H9 (cell line): ENCODE data around the gene MTG2. TPM values are rescaled to one million over a fixed set of nuclear protein-coding genes. Genes with fewer than 3 reads are reported as not detected.

Experiments used
- DNase-seq: peaks from one replicate; pipeline ENCODE4 v3.0.0-alpha.2; 2017
- H2AFZ ChIP-seq: one replicate; pipeline ENCODE4 v1.6.1; 2013; ENCODE audit warnings: mild to moderate bottlenecking, low read length, control low read depth, moderate library complexity
- H2AK5ac ChIP-seq: 2 replicates; pipeline ENCODE4 v1.6.1; 2013; ENCODE audit warnings: low read length, control low read depth, mixed read lengths; ENCODE audit not compliant: insufficient read length
- H2BK120ac ChIP-seq: one replicate; pipeline ENCODE4 v1.6.1; 2013; ENCODE audit warnings: low read depth, mild to moderate bottlenecking, low read length, control low read depth, inconsistent platforms; ENCODE audit not compliant: poor library complexity, severe bottlenecking
- H2BK12ac ChIP-seq: 2 replicates; pipeline ENCODE4 v1.6.1; 2013; ENCODE audit warnings: low read length, control low read depth, mixed read lengths, low read depth; ENCODE audit not compliant: insufficient read length
- H2BK15ac ChIP-seq: 2 replicates; pipeline ENCODE4 v1.6.1; 2013; ENCODE audit warnings: low read depth, low read length, control low read depth
- H2BK20ac ChIP-seq: one replicate; pipeline ENCODE4 v1.6.1; 2013; ENCODE audit warnings: low read depth, mild to moderate bottlenecking, low read length, control low read depth, inconsistent platforms; ENCODE audit not compliant: poor library complexity, severe bottlenecking
- H2BK5ac ChIP-seq: 2 replicates; pipeline ENCODE4 v1.6.1; 2013; ENCODE audit warnings: low read length, control low read depth, mixed read lengths; ENCODE audit not compliant: insufficient read length
- H3K14ac ChIP-seq: 2 replicates; pipeline ENCODE4 v1.6.1; 2013; ENCODE audit warnings: low read length, control low read depth; ENCODE audit not compliant: insufficient read depth
- H3K18ac ChIP-seq: 2 replicates; pipeline ENCODE4 v1.6.1; 2013; ENCODE audit warnings: low read depth, mild to moderate bottlenecking, mixed read lengths, low read length, control low read depth; ENCODE audit not compliant: insufficient read length
- H3K23ac ChIP-seq: 2 replicates; pipeline ENCODE4 v1.6.1; 2013; ENCODE audit warnings: low read length, control low read depth, mixed read lengths, low read depth; ENCODE audit not compliant: insufficient read length
- H3K23me2 ChIP-seq: 2 replicates; pipeline ENCODE4 v1.6.1; 2013; ENCODE audit warnings: low read depth, mild to moderate bottlenecking, mixed read lengths, low read length, control low read depth; ENCODE audit not compliant: insufficient read length, poor library complexity, severe bottlenecking
- H3K27ac ChIP-seq: 2 replicates; pipeline ENCODE4 v1.5.1; 2013; ENCODE audit warnings: low read length, control low read depth, mixed read lengths, low read depth; ENCODE audit not compliant: insufficient read length
- H3K27me3 ChIP-seq: 2 replicates; pipeline ENCODE4 v1.6.1; 2013; ENCODE audit warnings: low read length, control low read depth, inconsistent platforms; ENCODE audit not compliant: insufficient read depth
- H3K4ac ChIP-seq: 2 replicates; pipeline ENCODE4 v1.6.1; 2013; ENCODE audit warnings: low read depth, mild to moderate bottlenecking, control low read depth, inconsistent platforms, low read length, moderate library complexity
- H3K4me1 ChIP-seq: 2 replicates; pipeline ENCODE4 v1.6.1; 2013; ENCODE audit warnings: low read length, control low read depth, inconsistent platforms; ENCODE audit not compliant: insufficient read depth
- H3K4me2 ChIP-seq: 2 replicates; pipeline ENCODE4 v1.6.1; 2013; ENCODE audit warnings: low read length, control low read depth, mixed read lengths; ENCODE audit not compliant: insufficient read length, insufficient read depth
- H3K56ac ChIP-seq: 2 replicates; pipeline ENCODE4 v1.6.1; 2013; ENCODE audit warnings: low read depth, mild to moderate bottlenecking, mixed read lengths, low read length, control low read depth; ENCODE audit not compliant: insufficient read length
- H3K79me1 ChIP-seq: 2 replicates; pipeline ENCODE4 v1.6.1; 2013; ENCODE audit warnings: low read depth, mild to moderate bottlenecking, moderate library complexity, low read length, control low read depth, inconsistent platforms; ENCODE audit not compliant: insufficient read depth, poor library complexity, severe bottlenecking
- H3K79me2 ChIP-seq: 2 replicates; pipeline ENCODE4 v1.6.1; 2013; ENCODE audit warnings: low read length, control low read depth, inconsistent platforms; ENCODE audit not compliant: insufficient read depth
- H3K9ac ChIP-seq: 2 replicates; pipeline ENCODE4 v1.6.1; 2013; ENCODE audit warnings: low read length, control low read depth, mixed read lengths; ENCODE audit not compliant: insufficient read length; ENCODE audit errors: extremely low read depth
- H3K9me3 ChIP-seq: one replicate; pipeline ENCODE4 v1.6.1; 2013; ENCODE audit warnings: low read depth, low read length, inconsistent platforms; ENCODE audit not compliant: control insufficient read depth
- H3T11ph ChIP-seq: one replicate; pipeline ENCODE4 v1.6.1; 2013; ENCODE audit warnings: mild to moderate bottlenecking, low read length, control low read depth, inconsistent platforms
- H4K20me1 ChIP-seq: one replicate; pipeline ENCODE4 v1.6.1; 2013; ENCODE audit not compliant: control insufficient read depth, insufficient read length, insufficient read depth
- H4K5ac ChIP-seq: 2 replicates; pipeline ENCODE4 v1.6.1; 2013; ENCODE audit warnings: low read depth, mild to moderate bottlenecking, mixed read lengths, low read length, control low read depth; ENCODE audit not compliant: insufficient read length
- H4K8ac ChIP-seq: replicated peaks from 2 replicates; pipeline ENCODE4 v1.6.1; 2013; ENCODE audit warnings: low read length, control low read depth, mixed read lengths, low read depth; ENCODE audit not compliant: insufficient read length
- H4K91ac ChIP-seq: 2 replicates; pipeline ENCODE4 v1.6.1; 2013; ENCODE audit warnings: low read depth, mild to moderate bottlenecking, moderate library complexity, mixed read lengths, low read length, control low read depth; ENCODE audit not compliant: insufficient read length
- H3K27ac Mint-ChIP-seq, 3 experiments: 2 replicates in 2 of 3; 3 replicates in 1 of 3; pipeline ENCODE4 v1.8.0; 2020 to 2021; ENCODE audit warnings: mixed read lengths in 3 of 3, mild to moderate bottlenecking in 1 of 3, moderate library complexity in 1 of 3
- H3K27me3 Mint-ChIP-seq: 2 replicates; pipeline ENCODE4 v1.8.0; 2021; ENCODE audit warnings: low read depth, mild to moderate bottlenecking, moderate library complexity, mixed read lengths
- H3K36me3 Mint-ChIP-seq, 3 experiments: 2 replicates in 2 of 3; 3 replicates in 1 of 3; pipeline ENCODE4 v1.8.0; 2020 to 2021; ENCODE audit warnings: low read depth in 3 of 3, mixed read lengths in 3 of 3; ENCODE audit not compliant: insufficient read depth in 1 of 3
- H3K4me1 Mint-ChIP-seq, 2 experiments: 2 replicates each; pipeline ENCODE4 v1.8.0; 2020; ENCODE audit warnings: mixed read lengths in 2 of 2
- H3K4me3 Mint-ChIP-seq, 2 experiments: 2 replicates in 1 of 2; 3 replicates in 1 of 2; pipeline ENCODE4 v1.8.0; 2020 to 2021; ENCODE audit warnings: mild to moderate bottlenecking in 2 of 2, mixed read lengths in 2 of 2, moderate library complexity in 1 of 2
- H3K9me3 Mint-ChIP-seq, 2 experiments: 2 replicates in 1 of 2; 3 replicates in 1 of 2; pipeline ENCODE4 v1.8.0; 2020; ENCODE audit warnings: mild to moderate bottlenecking in 2 of 2, mixed read lengths in 2 of 2, moderate library complexity in 1 of 2
- CTCF ChIP-seq: fragments of 200-600 bp; sonication (generic); conservative IDR thresholded peaks from 3 replicates; pipeline ENCODE4 v1.8.0; 2021; ENCODE audit warnings: antibody characterized with exemption, mild to moderate bottlenecking
- WGBS: extraction: QIAGEN DNeasy Blood & Tissue Kit; methylation state at CpG from one replicate; pipeline ENCODE4 v1.1.7; 2013; ENCODE audit warnings: missing lambda C conversion rate, low lambda C conversion rate, mixed read lengths; ENCODE audit not compliant: insufficient read length; ENCODE audit errors: extremely low coverage; 5-methylcytosine and 5-hydroxymethylcytosine counted together
- total RNA-seq: library from RNA; stranded (reverse); gene quantifications from 2 replicates; pipeline ENCODE4 v1.2.1, GENCODE V29; 2021

MTG2 gene
- total RNA-seq, 1 experiment from 2014 or later = 25.1 TPM

- H4K20me1 ChIP-seq = no peaks in the 10 kb centered on the region
Observed at GRCh38 chr20:62195736-62196135, 12.9 kb downstream of the MTG2 start.

More at GRCh38 chr20:62195736-62196135, 12.9 kb downstream of the MTG2 start:
- no peaks in the 10 kb centered on the region for H3K23me2 ChIP-seq
- no peaks in the 10 kb centered on the region for H3K9me3 ChIP-seq
- no peak overlapping the region for H3K27ac ChIP-seq
- no peak for TF ChIP-seq CTCF
- no peak overlapping the region for H3K4me3 Mint-ChIP-seq
- no peak overlapping the region for H3K18ac ChIP-seq
- no peak overlapping the region for H4K8ac ChIP-seq
- H3K4me2 ChIP-seq = no peak overlapping the region
- no peaks in the 10 kb centered on the region for H3K4me1 Mint-ChIP-seq
- no peaks in the 10 kb centered on the region; the same call in 1 of the 2 replicates for H3K79me2 ChIP-seq
- H3K79me1 ChIP-seq = no peaks in the 10 kb centered on the region
- H3K9ac ChIP-seq = no peak overlapping the region
- H3K4me1 ChIP-seq = no peaks in the 10 kb centered on the region
- H2AFZ ChIP-seq = no peak overlapping the region
- no peak overlapping the region for H2BK5ac ChIP-seq
- H2BK12ac ChIP-seq = no peak overlapping the region
- no peak overlapping the region for H4K5ac ChIP-seq
- H3K56ac ChIP-seq = no peak overlapping the region
- no peak overlapping the region for H3K4ac ChIP-seq
- H3T11ph ChIP-seq = no peak overlapping the region
- no peaks in the 10 kb centered on the region for H3K9me3 Mint-ChIP-seq
- H2BK15ac ChIP-seq = no peak overlapping the region
- DNase-seq = no peak
- H3K27ac Mint-ChIP-seq = peak overlapping the region in 1 of 3 experiments; percentile 71; a peak in 2 of 7 replicates
- WGBS = no CpG with 5 or more reads among the region's 10 CpGs
- H3K36me3 Mint-ChIP-seq = peaks cover 16 to 30% (median 29%) of the 10 kb centered on the region in 3 experiments; a peak in 6 of 7 replicates
- H3K23ac ChIP-seq = no peak overlapping the region
- H3K14ac ChIP-seq = no peak overlapping the region
- H2BK120ac ChIP-seq = no peak overlapping the region
- no peak overlapping the region for H2AK5ac ChIP-seq
- no peak overlapping the region for H2BK20ac ChIP-seq
- H3K27me3 ChIP-seq = no peaks in the 10 kb centered on the region
- H4K91ac ChIP-seq = no peak overlapping the region
- H3K27me3 Mint-ChIP-seq = no peaks in the 10 kb centered on the region
